Measurements from ENCODE around the gene SLC66A2.

SLC66A2 gene

DNA sequence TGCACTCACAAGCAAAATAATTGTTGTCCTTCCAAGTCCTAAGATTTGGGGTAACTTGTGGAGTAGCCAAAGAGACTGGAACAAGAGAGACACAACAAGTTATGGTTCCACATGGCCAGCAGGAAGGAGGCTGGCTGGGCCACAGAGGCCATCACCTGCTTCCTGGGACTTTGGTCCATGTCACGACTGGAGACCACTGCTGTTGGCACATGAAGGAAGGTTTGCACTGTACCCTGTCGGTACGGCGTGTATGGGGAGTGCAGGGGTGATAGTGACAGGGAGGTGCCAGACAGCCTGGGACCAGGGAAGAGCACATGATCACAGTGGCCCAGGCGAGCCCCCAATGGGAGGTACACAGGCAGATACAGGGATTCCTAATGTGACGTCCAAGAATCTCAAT, 15.5 kb downstream of the SLC66A2 start:
- DNase-seq (ENCODE audit: low spot score), result no peak

DNA sequence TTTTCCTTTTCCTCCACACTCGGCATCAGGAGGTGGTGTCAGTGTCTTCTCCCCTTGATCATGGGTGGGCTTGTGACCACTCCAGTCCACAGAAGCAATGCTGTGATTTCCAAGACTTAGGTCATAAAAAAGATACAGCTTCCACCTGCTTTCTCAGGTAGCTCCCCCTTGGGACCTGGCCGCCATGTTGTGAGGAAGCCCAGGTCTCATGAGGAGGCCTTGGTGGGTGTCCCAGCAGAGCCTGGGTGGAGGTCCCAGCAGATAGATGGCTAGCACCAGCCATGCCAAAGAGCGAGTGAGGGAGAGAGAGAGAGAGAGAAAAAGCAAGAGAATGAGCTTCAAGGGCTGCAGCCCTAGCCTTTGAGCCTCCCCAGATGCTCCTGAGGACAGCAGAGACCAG, 16.0 kb downstream of the SLC66A2 start:
- no peak for DNase-seq (ENCODE audit: low spot score)

GRCh38 chr18:79935098-79935480, 16.4 kb downstream of the SLC66A2 start:
- no peak for DNase-seq (ENCODE audit: low spot score)

- no peak for DNase-seq (ENCODE audit: low spot score)
These were observed 16.9 kb downstream of the SLC66A2 start for GRCh38 chr18:79934311-79935097.

GRCh38 chr18:79933765-79934164, 17.7 kb downstream of the SLC66A2 start:
- no peak for DNase-seq (ENCODE audit: low spot score)

GRCh38 chr18:79932907-79933306, 18.5 kb downstream of the SLC66A2 start:
- no peak for DNase-seq (ENCODE audit: low spot score)

DNA sequence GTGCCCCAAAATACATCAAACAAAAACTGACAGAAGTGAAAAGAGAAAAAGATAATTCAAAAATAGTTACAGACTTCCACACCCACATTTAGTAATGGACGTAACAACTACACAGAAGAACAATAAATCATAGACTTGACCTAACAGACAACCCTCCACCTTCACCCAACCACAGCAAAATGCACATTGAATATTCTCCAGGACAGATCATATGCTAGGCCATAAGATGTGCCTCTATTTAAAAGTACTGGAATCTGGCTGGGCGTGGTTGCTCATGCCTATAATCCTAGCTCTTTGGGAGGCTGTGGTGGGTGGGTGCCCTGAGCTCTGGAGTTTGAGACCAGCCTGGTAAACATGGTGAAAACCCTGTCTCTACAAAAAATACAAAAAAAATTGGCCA, 20.0 kb downstream of the SLC66A2 start:
- no peak for DNase-seq (ENCODE audit: low spot score)

DNA sequence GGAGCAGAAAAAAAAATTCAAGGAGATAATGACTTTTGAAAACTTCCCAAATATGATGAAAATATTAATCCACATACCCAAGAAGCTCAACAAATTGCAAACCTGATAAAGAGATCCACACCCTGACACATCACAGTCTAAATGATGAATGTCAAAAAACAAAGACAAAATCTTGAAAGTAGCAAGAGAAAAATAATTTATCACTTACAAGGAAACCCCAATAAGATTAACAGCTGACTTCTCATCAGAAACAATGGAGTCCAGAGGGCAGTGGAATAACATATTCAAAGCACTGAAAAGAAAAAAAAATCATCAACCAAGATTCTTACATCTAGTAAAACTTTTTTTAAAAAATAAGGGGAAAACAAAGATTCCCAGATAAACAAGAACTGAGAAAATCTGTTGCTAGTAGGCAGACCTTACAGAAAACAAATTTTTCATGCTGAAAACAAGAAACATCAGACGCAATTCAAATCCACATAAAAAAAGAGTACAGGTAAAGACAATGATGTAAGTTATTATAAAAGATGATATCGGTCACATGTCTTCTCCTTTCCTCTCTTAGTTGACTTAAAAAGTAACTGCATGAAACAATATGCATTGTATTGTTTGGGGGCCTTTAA, 21.3 kb downstream of the SLC66A2 start:
- no peak for DNase-seq (ENCODE audit: low spot score)

DNA sequence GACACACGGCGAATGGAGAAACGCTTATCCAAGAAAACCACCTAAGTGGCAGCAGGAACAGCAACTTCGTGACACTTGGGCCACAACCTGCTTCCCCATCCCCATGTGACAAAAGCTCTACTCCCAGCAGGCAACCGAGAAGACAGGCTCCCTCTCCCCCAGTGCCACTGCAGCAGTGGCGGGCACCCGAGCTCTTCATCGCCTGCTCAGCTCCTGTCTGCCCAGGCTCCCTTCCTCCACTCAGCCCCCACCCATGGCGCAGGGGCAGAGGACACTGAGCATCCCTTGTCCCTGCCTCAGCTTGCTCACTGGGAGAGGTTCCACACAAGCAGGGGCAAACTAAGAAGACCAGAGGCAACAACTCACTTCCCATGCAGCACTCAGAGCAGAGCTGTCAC, 22.9 kb downstream of the SLC66A2 start:
- no peak for DNase-seq (ENCODE audit: low spot score)

GRCh38 chr18:79927607-79928562, 23.6 kb downstream of the SLC66A2 start:
- DNase-seq (ENCODE audit: low spot score), result no peak

DNA sequence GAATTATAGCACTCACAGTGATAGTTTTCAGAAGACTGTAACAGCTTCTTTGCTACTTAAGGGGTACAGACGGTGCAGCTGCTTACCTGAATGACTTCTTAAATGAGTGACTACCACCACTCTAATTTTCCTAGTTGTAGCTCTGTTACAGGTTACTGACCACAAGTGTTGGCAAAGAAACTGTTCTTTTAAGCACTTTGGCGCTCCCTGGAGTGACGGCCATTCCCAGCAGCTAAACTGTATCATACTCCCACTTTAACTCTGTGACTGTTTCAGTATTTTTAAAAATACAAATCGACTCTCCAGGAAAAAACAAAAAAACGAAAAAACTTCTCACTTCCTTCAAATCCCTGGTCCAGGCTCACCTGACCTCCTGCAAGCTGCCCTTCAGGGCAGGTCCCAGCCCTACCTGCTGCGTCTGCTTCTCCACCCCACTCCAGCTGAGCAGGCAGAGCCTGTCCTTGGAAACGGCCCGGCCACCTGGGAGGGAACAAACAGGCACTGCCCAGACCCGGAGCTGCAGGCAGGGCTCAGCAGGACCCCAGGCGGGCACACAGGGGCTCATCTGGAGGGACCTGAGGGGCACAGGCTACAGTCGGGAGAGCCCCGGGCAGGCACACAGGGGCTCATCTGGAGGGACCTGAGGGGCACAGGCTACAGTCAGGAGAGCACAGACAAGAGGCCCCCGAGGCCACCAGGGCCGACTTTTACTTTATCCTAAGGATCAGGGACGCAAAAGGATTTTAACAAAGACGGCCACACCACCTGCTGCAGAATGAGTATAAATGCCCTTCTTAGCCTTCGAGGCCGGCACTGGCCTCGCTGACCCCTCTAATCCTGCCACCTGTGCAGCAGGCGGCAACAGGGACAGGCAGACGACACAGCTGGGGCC, 24.5 kb downstream of the SLC66A2 start:
- DNase-seq (ENCODE audit: low spot score), result no peak

DNA sequence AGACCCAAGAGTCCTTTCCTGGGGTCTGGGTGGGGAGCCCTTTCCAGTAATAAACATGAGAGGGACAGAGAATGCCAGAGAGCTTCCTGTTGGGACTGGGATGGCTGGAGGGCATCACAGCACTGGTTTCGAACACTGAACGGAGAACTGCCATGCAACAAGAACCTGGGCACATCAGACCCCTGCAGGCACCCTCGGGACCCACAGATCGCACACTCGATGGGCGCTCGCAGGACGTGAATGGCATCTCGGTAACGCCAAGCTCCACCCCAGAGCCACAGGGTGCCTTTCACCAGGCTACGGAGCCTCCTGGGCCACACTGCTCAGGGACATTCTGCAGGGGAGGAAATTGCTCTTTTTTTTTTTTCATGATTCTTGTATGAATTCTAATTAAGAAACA, 25.1 kb downstream of the SLC66A2 start:
- DNase-seq (ENCODE audit: low spot score), result no peak

GRCh38 chr18:79924814-79925731, 26.4 kb downstream of the SLC66A2 start:
- no peak for DNase-seq (ENCODE audit: low spot score)

DNA sequence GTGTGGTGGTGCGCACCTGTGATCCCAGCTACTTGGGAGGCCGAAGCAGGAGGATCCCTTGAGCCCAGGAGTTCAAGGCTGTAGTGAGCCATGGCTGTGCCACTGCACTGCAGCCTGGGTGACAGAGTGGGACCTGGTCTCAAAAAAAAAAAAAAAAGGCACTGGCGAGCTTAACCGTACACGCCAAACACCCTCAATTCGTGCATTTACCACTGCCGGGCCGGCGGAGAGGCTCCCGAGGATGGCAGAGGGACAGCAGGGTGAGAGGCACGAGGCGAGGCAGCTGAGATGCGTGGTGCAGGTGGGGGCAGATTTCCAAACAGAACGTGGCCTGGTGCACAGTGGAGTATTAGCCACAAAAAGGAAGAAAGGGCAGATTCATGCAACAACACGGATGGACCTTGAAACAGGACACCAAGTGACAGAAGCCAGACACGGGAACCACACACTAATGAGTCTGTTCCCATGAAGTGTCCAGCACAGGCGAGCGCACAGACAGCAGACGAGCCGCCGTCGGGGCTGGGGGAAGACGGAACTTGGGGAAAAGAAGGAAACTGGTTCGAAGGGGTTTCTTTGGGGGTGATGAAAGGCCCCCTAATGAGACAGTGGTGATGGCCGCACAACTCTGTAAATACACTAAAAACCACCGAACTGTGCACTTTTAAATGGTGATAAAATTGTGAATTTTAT, 27.4 kb downstream of the SLC66A2 start:
- DNase-seq (ENCODE audit: low spot score), result no peak

GRCh38 chr18:79922971-79923411, 28.5 kb downstream of the SLC66A2 start:
- DNase-seq (ENCODE audit: low spot score), result no peak

DNA sequence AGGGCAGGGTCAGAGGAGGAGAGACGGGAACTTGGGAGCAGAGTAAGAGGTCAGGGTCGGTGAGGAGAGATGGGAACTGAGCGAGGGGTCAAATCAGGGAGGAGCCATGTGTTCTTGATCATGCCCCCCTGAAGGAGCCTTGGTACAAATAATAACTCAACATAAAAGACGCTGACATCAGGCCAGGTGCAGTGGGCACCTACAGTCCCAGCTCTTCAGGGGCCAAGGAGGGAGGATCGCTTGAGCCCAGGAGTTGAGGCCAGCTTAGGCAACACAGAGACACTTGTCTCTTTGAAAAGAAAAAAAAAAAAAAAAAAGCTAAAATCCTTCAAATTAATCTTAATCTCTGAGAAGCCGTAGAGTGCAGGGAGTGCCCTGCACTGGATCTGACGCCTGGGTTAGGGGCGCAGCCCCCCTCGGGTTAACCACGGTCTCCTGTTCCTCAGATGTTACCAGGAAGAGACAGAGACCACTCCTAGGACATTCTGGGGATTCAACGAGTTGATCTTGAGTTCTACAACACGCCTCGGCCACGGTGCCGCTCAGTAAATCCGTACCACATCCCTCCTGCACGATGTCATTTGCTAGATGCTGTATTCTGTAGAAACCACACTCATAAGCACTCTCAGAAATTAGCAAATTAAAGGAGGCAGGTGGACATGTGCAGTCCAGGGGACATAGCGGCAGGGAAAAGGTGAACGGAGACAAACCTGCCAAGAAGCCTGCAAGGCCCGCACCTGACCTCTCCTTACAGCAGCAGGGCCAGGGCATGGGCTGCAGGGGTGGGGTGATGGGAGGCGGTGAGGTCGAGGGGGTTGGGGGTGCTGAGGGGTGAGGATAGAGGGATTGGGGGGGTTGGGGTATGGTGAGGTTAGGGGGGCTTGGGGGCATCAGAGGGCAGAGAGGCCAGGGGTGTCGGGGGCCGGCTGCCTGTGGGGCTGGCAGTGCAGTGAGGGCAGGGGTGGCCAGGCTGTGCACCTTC, 29.2 kb downstream of the SLC66A2 start:
- DNase-seq (ENCODE audit: low spot score), result no peak

- no peak for DNase-seq (ENCODE audit: low spot score)
These were observed 32.4 kb downstream of the SLC66A2 start for GRCh38 chr18:79919089-79919488.

DNA sequence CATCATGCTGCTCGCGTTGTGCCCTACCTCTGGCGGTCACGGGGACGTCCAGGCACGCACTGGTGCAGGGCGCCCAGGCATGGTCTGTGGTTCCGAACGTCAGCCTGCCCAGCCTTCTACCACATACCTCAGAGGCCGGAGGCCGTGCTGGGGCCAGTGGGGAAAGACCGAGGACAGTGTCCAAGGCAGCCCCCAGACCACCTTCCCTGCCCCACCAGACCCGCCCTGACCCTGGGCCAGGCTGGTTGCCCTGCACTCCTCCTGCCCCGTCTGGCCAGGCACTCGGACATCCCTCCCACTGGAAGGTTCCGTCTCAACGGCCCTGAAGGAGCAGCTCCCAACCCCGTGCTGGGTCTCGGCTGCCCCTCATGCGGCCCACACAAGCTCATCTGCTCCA, 32.8 kb downstream of the SLC66A2 start:
- no peak for DNase-seq (ENCODE audit: low spot score)

Measured in CD4-positive, alpha-beta T cell treated with Interleukin-2 at 100 ng/mL for 4 hours (primary cell).